Neuronal stem cell (in vitro differentiated cells): ENCODE results near the gene RPRD2.
A peak's percentile ranks its signal among the peaks of the same experiment; 100 is the strongest.

ENCODE experiments used
- DNase-seq: peaks from one replicate; pipeline ENCODE4 v3.0.0-alpha.2; 2013; ENCODE audit warnings: low spot score
- H2AFZ ChIP-seq: one replicate; pipeline ENCODE4 v1.6.1; 2013; ENCODE audit warnings: mild to moderate bottlenecking, low read length, inconsistent platforms
- H2AK5ac ChIP-seq: 2 replicates; pipeline ENCODE4 v1.6.1; 2013; ENCODE audit warnings: low read depth, mild to moderate bottlenecking, inconsistent platforms, low read length, moderate library complexity, mixed read lengths
- H2BK120ac ChIP-seq: 2 replicates; pipeline ENCODE4 v1.6.1; 2013; ENCODE audit warnings: low read depth, mild to moderate bottlenecking, inconsistent platforms, low read length, moderate library complexity, mixed read lengths
- H2BK12ac ChIP-seq: one replicate; pipeline ENCODE4 v1.6.1; 2013; ENCODE audit warnings: low read length, inconsistent platforms
- H2BK15ac ChIP-seq: 2 replicates; pipeline ENCODE4 v1.6.1; 2013; ENCODE audit warnings: mild to moderate bottlenecking, low read length, inconsistent platforms, mixed read lengths
- H2BK5ac ChIP-seq: one replicate; pipeline ENCODE4 v1.6.1; 2013; ENCODE audit warnings: inconsistent platforms, mild to moderate bottlenecking, low read length, moderate library complexity
- H3K14ac ChIP-seq: one replicate; pipeline ENCODE4 v1.6.1; 2013; ENCODE audit warnings: low read length, inconsistent platforms
- H3K18ac ChIP-seq: 2 replicates; pipeline ENCODE4 v1.6.1; 2013; ENCODE audit warnings: low read length, inconsistent platforms
- H3K23ac ChIP-seq: 2 replicates; pipeline ENCODE4 v1.6.1; 2013; ENCODE audit warnings: low read depth, mild to moderate bottlenecking, mixed read lengths, low read length, inconsistent platforms; ENCODE audit not compliant: poor library complexity
- H3K27ac ChIP-seq: replicated peaks from 3 replicates; pipeline ENCODE4 v1.5.1; 2013; ENCODE audit warnings: low read length, inconsistent platforms
- H3K27me3 ChIP-seq, 3 experiments: 2 replicates each; pipeline ENCODE4 v1.6.1; 2013; ENCODE audit warnings: low read length in 3 of 3, mild to moderate bottlenecking in 2 of 3, inconsistent platforms in 1 of 3, low read depth in 1 of 3, mixed read lengths in 1 of 3, moderate library complexity in 1 of 3; ENCODE audit not compliant: control insufficient read depth in 3 of 3, insufficient read depth in 3 of 3
- H3K36me3 ChIP-seq, 2 donors: replicated peaks in 1 of 2; 2 replicates each; pipeline ENCODE4 v1.6.1; 2013; ENCODE audit warnings: low read length in 2 of 2; ENCODE audit not compliant: control insufficient read depth in 2 of 2, insufficient read depth in 2 of 2
- H3K4ac ChIP-seq: 2 replicates; pipeline ENCODE4 v1.6.1; 2013; ENCODE audit warnings: inconsistent platforms, mild to moderate bottlenecking, low read length, moderate library complexity
- H3K4me1 ChIP-seq, 2 donors: 1 replicate in 1 of 2; 2 replicates in 1 of 2; pipeline ENCODE4 v1.6.1; 2013; ENCODE audit warnings: low read length in 2 of 2, low read depth in 1 of 2; ENCODE audit not compliant: control insufficient read depth in 2 of 2, insufficient read depth in 1 of 2
- H3K4me2 ChIP-seq: one replicate; pipeline ENCODE4 v1.6.1; 2013; ENCODE audit warnings: mild to moderate bottlenecking, low read length, inconsistent platforms; ENCODE audit not compliant: insufficient read depth, poor library complexity, severe bottlenecking
- H3K4me3 ChIP-seq, 2 donors: 2 replicates each; pipeline ENCODE4 v1.5.1; 2013; ENCODE audit warnings: low read length in 2 of 2, mild to moderate bottlenecking in 2 of 2, inconsistent platforms in 1 of 2, moderate library complexity in 1 of 2
- H3K79me1 ChIP-seq: one replicate; pipeline ENCODE4 v1.6.1; 2013; ENCODE audit warnings: low read depth, mild to moderate bottlenecking, inconsistent platforms, low read length, moderate library complexity
- H3K9ac ChIP-seq: one replicate; pipeline ENCODE4 v1.6.1; 2013; ENCODE audit warnings: mild to moderate bottlenecking, low read depth, low read length, inconsistent platforms; ENCODE audit not compliant: poor library complexity
- H3K9me3 ChIP-seq, 2 donors: replicated peaks in 1 of 2; 2 replicates each; pipeline versions ENCODE3 to v1.6.1; 2013; ENCODE audit warnings: low read length in 2 of 2, mild to moderate bottlenecking in 2 of 2, inconsistent platforms in 1 of 2, low read depth in 1 of 2, mixed read lengths in 1 of 2, moderate library complexity in 1 of 2; ENCODE audit not compliant: control insufficient read depth in 2 of 2, insufficient read depth in 1 of 2
- H4K8ac ChIP-seq: one replicate; pipeline ENCODE4 v1.6.1; 2013; ENCODE audit warnings: low read depth, mild to moderate bottlenecking, inconsistent platforms, low read length, moderate library complexity
- H4K91ac ChIP-seq: one replicate; pipeline ENCODE4 v1.6.1; 2013; ENCODE audit warnings: low read length, low read depth, mild to moderate bottlenecking, inconsistent platforms; ENCODE audit not compliant: poor library complexity
- WGBS, 2 donors: extraction: QIAGEN DNeasy Blood & Tissue Kit; methylation state at CpG; one replicate each; pipeline ENCODE4 v1.1.7; 2013; ENCODE audit warnings: missing lambda C conversion rate in 2 of 2, mixed read lengths in 1 of 2; ENCODE audit not compliant: insufficient read length in 2 of 2, insufficient replicate concordance in 1 of 2; ENCODE audit errors: extremely low coverage in 2 of 2; 5-methylcytosine and 5-hydroxymethylcytosine counted together

RPRD2 gene

DNA sequence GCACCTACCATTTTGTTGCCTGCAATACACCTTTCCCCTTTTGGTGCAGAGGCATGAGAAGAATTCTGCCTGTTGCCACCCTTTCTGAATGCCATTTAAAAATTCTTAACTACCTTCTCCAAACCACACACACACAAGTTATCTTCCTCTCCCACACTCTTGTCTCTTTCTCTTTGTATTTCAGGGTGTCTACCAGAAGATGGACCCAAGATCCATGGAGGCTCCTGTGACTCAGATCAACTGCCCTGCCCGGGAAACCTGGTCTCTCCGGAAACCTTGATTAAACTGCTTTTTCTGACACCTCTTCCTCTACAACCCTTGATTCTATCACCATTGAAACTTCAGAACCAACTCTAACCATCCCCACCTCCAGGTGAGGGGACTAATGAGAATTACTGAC, 120.9 kb downstream of the RPRD2 start:
- no peak overlapping the region for H3K27ac ChIP-seq
- H3K14ac ChIP-seq = no peak overlapping the region
- H2BK12ac ChIP-seq = no peak overlapping the region
- H4K8ac ChIP-seq = no peak overlapping the region
- peaks cover 2% of the 10 kb centered on the region in 2 donors for H3K4me1 ChIP-seq
- H3K4me3 ChIP-seq = no peak overlapping the region
- no peaks in the 10 kb centered on the region for H3K9me3 ChIP-seq
- H2BK120ac ChIP-seq = no peak overlapping the region
- no peak for DNase-seq
- H3K18ac ChIP-seq = no peak overlapping the region
- H3K23ac ChIP-seq = no peak overlapping the region
- H3K4me2 ChIP-seq = no peak overlapping the region
- no peak overlapping the region for H3K4ac ChIP-seq
- no peaks in the 10 kb centered on the region for H3K27me3 ChIP-seq
- peak overlapping the region; percentile 42 for H2AFZ ChIP-seq
- H3K9ac ChIP-seq = no peak overlapping the region
- H2AK5ac ChIP-seq = no peak overlapping the region
- H3K79me1 ChIP-seq = peaks cover 2% of the 10 kb centered on the region
- no peak overlapping the region for H2BK15ac ChIP-seq
- no CpG with 5 or more reads among the region's 2 CpGs for WGBS, 2 donors
- H4K91ac ChIP-seq = no peak overlapping the region
- peaks cover 3 to 15% of the 10 kb centered on the region in 2 donors for H3K36me3 ChIP-seq
- no peak overlapping the region for H2BK5ac ChIP-seq

DNA sequence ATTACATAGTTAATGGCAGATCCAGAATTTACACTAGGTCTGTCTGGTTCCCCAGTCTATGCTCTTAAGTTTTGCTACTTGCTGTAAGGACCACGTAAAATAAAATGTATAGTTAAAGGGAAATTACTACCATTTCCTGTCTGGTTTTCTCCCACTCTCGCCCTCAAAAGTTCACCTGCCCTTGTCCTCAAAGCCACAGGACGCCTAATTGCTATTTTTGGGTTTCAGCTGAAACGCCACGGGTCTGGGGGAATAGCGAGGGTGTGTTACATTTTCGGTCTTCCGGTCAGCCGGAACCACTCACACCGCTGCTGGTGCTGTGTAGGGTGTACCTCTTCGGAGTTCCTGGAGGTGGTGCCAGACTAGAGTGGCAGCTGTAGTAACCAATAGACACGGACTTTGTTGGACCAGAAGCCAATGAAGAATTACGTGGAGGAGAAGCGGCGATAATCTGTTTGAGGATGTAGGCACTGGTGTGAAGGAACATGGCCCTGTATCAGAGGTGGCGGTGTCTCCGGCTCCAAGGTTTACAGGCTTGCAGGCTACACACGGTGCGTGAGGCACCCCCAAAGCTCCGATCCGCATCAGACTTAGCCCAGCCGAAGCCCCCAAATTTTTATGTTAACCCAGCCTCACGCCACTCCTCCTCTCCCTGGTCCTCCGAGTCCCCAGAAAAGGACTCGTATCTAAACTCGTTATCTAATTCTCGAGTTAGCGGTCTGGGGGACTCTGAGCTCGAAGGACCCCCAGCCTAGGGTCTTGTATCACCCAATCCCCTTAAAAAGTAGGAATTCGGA, 123.2 kb downstream of the RPRD2 start, which contains the start of gene TARS2:
TSS of gene TARS2 (plus strand) at position 454 of the 797 bp plus-strand sequence. CDS start at position 486, 32 bp downstream.
- Histone ChIP-seq H3K4ac (no peak within 1 kb of the TSS), H3K14ac (no peak within 1 kb of the TSS), H3K18ac (peak within 1 kb of the TSS; percentile 9), H4K8ac (no peak within 1 kb of the TSS), H3K4me3 (peak within 1 kb of the TSS; percentile 72 to 87), H2BK12ac (no peak within 1 kb of the TSS), H2AFZ (peak within 1 kb of the TSS; percentile 88), H4K91ac (no peak within 1 kb of the TSS), H2AK5ac (no peak within 1 kb of the TSS), H2BK5ac (no peak within 1 kb of the TSS), H2BK15ac (no peak within 1 kb of the TSS), H3K27ac (no peak within 1 kb of the TSS), H3K4me1 (peaks cover 2% of the 10 kb centered on the region in 2 donors), H2BK120ac (no peak within 1 kb of the TSS), H3K79me1 (peaks cover 2% of the 10 kb centered on the region), H3K23ac (no peak within 1 kb of the TSS), H3K36me3 (peaks cover 12 to 34% of the 10 kb centered on the region in 2 donors), H3K27me3 (no peaks in the 10 kb centered on the region), H3K4me2 (peak within 1 kb of the TSS; percentile 85), H3K9ac (peak within 1 kb of the TSS; percentile 53), H3K9me3 (no peaks in the 10 kb centered on the region)
- WGBS, 2 donors = no CpG with 5 or more reads among the region's 30 CpGs
- DNase-seq = peak; percentile 98

- H4K91ac ChIP-seq = no peak overlapping the region
- H3K9me3 ChIP-seq = no peaks in the 10 kb centered on the region
- H3K9ac ChIP-seq = peak overlapping the region; percentile 34
- H2AFZ ChIP-seq = peak overlapping the region; percentile 88
- H3K18ac ChIP-seq = no peak overlapping the region
- no peak overlapping the region for H3K14ac ChIP-seq
- DNase-seq = no peak
- WGBS, 2 donors = no CpG with 5 or more reads among the region's 7 CpGs
- no peak overlapping the region for H2AK5ac ChIP-seq
- H2BK12ac ChIP-seq = no peak overlapping the region
- H2BK120ac ChIP-seq = no peak overlapping the region
- H3K23ac ChIP-seq = no peak overlapping the region
- no peak overlapping the region for H2BK15ac ChIP-seq
- no peak overlapping the region for H4K8ac ChIP-seq
- peak overlapping the region; percentile 85 for H3K4me2 ChIP-seq
- H3K79me1 ChIP-seq = peaks cover 2% of the 10 kb centered on the region
- H3K27ac ChIP-seq = no peak overlapping the region
- peaks cover 2% of the 10 kb centered on the region in 2 donors for H3K4me1 ChIP-seq
- H3K4ac ChIP-seq = no peak overlapping the region
- H2BK5ac ChIP-seq = no peak overlapping the region
- H3K27me3 ChIP-seq = no peaks in the 10 kb centered on the region
- peak overlapping the region; percentile 72 to 87 for H3K4me3 ChIP-seq
- H3K36me3 ChIP-seq = peaks cover 14 to 40% of the 10 kb centered on the region in 2 donors
Observed at GRCh38 chr1:150487763-150488115, 123.8 kb downstream of the RPRD2 start.

DNA sequence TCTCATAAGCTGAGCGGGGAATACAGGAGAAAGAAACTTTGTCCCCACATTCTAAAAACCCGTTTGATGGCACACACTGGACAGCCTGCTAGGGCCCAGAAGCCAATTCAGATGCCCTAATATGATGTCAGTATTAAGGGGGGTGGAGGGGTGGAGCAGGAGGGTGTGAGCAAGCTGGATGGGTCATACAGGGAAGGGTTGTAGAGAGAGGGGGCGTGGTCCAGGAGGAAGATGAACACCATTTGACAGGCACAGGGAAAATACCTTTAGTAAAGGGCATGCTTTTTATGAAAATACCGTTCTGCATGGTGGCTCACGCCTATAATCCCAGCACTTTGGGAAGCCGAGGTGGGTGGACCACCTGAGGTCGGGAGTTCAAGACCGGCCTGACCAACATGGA, 129.2 kb downstream of the RPRD2 start:
- Histone ChIP-seq H3K4me1 (peaks cover 0 to under 1% of the 10 kb centered on the region in 2 donors), H3K4ac (no peak overlapping the region), H3K36me3 (peaks cover 28 to 76% of the 10 kb centered on the region in 2 donors), H2BK120ac (no peak overlapping the region), H3K14ac (no peak overlapping the region), H3K79me1 (no peaks in the 10 kb centered on the region), H2BK12ac (no peak overlapping the region), H4K91ac (no peak overlapping the region), H3K27ac (no peak overlapping the region), H2BK5ac (no peak overlapping the region), H3K27me3 (no peaks in the 10 kb centered on the region), H3K23ac (no peak overlapping the region), H3K4me2 (no peak overlapping the region), H4K8ac (no peak overlapping the region), H3K9me3 (no peaks in the 10 kb centered on the region), H3K4me3 (no peak overlapping the region), H3K9ac (no peak overlapping the region), H2BK15ac (no peak overlapping the region), H2AK5ac (no peak overlapping the region), H2AFZ (no peak overlapping the region), H3K18ac (no peak overlapping the region)
- DNase-seq = no peak
- no CpG with 5 or more reads among the region's 8 CpGs for WGBS, 2 donors
